ENCODE measurements around the gene PDK2.

DNA sequence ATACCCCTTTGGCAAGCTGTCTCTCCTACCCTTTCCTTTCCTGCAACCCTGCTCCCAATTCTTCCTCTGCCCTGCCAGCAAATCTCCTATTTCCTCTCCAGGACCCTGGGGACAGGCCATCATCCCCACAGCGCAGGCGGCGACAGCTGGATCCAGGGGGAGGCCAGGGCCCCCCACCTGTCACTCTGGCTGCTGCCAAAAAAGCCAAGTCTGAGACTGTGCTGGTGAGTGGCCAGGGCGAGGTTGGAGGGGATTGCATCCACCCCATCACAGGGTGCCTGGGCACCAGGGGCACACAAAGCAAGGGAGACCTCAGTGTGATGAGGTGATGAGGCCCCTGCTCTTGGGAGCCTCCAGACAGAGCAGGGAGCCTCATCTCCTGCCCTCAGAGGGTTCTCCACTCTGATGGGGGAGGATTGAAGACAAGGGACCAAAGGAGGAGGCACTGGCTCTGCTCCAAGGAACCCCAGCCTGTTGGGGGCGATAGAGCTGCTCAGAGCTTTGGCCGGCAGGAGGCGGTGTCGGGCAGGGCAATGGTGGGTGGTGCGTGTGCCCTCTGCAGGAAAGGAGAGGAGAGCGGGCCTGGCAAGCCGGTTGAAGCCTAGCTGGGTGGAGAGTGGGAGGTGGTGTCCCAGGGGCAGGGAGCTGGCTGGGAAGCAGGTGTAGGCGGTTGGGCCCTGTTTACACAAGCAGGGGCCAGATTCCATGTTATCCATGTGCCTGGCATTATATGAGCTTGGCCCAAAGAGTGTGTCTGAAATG lies 15.6 kb upstream of the PDK2 start:
- TF ChIP-seq, protein P1, sequence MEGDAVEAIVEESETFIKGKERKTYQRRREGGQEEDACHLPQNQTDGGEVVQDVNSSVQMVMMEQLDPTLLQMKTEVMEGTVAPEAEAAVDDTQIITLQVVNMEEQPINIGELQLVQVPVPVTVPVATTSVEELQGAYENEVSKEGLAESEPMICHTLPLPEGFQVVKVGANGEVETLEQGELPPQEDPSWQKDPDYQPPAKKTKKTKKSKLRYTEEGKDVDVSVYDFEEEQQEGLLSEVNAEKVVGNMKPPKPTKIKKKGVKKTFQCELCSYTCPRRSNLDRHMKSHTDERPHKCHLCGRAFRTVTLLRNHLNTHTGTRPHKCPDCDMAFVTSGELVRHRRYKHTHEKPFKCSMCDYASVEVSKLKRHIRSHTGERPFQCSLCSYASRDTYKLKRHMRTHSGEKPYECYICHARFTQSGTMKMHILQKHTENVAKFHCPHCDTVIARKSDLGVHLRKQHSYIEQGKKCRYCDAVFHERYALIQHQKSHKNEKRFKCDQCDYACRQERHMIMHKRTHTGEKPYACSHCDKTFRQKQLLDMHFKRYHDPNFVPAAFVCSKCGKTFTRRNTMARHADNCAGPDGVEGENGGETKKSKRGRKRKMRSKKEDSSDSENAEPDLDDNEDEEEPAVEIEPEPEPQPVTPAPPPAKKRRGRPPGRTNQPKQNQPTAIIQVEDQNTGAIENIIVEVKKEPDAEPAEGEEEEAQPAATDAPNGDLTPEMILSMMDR (IDR thresholded peaks at IDR 0.05) = peak in 1 of 6 experiments; percentile 11
- TF ChIP-seq POLR2A (IDR thresholded peaks at IDR 0.05) = no peak
